Measurements from ENCODE around the gene ARFIP2. TPM values are rescaled to one million over a fixed set of nuclear protein-coding genes. Genes with fewer than 3 reads are reported as not detected.

Gene ARFIP2
- total and polyA plus RNA-seq, 10 of the 15 experiments (the other 5 are each of a cell fraction or from before 2014, with no cell fraction given), result 11.7 to 59.8 (median 48.0) TPM

GRCh38 chr11:6498544-6498943 is 17.4 kb upstream of the ARFIP2 start:
- Histone ChIP-seq H3K79me2 (ENCODE audit: control insufficient read depth, insufficient read depth, low read length) (no peaks in the 10 kb centered on the region), H3K9me3 (replicated peaks; ENCODE audit: control insufficient read depth, insufficient read depth, low read length) (no peaks in the 10 kb centered on the region), H3K9ac (ENCODE audit: control insufficient read depth, insufficient read depth, low read length) (no peak overlapping the region), H3K27me3 (replicated peaks in 1 of 2; ENCODE audit: control insufficient read depth in 2 of 2, insufficient read depth in 2 of 2, low read length in 1 of 2) (no peaks in the 10 kb centered on the region), H3K4me1 (ENCODE audit: control insufficient read depth, insufficient read depth, low read length) (no peaks in the 10 kb centered on the region), H4K20me1 (ENCODE audit: control insufficient read depth, insufficient read depth) (no peaks in the 10 kb centered on the region), H3K4me3 (no peak overlapping the region), H2AFZ (ENCODE audit: control insufficient read depth, low read depth, low read length) (no peak overlapping the region), H3K4me2 (ENCODE audit: control insufficient read depth, insufficient read depth) (no peak overlapping the region), H3K27ac (ENCODE audit: control insufficient read depth, insufficient read depth) (no peak overlapping the region), H3K36me3 (ENCODE audit: control insufficient read depth in 2 of 2, insufficient read depth in 2 of 2, low read length in 1 of 2) (peaks cover 0 to 17% of the 10 kb centered on the region in 2 experiments; a peak in 2 of 4 replicates)
- in situ Hi-C loops (cut with MboI) (no loop called here), intact Hi-C loops (cut with micrococcal nuclease; ENCODE audit: unreplicated experiment) (no loop called here)
- ChIA-PET CTCF (interaction anchor here (0.8 to 4.7 kb wide), 4 partner anchors 9 to 119 kb away, joined by 3 to 20 read pairs (median 6); no protein-coding TSS in a partner anchor), POLR2A (interaction anchor here (0.5 to 2.0 kb wide), 3 partner anchors 8 to 38 kb away, joined by 4 to 9 read pairs (median 5); partner anchors contain the start of genes ARFIP2 and TIMM10B), RAD21 (ENCODE audit: unreplicated experiment) (interaction anchor here (1.3 to 2.4 kb wide), 2 partner anchors 17 to 119 kb away, joined by 4 to 10 read pairs; partner anchors contain the start of genes ARFIP2 and TIMM10B), SMC1A (ENCODE audit: uncharacterized antibody, unreplicated experiment) (interaction anchor here (1.6 kb wide), 1 partner anchor 119 kb away, joined by 4 read pairs; no protein-coding TSS in a partner anchor)
- WGBS (ENCODE audit: insufficient coverage, insufficient replicate concordance, low lambda C conversion rate, missing lambda C conversion rate), result 98% methylated on average over 5 of the region's 5 CpGs
- DNase-seq (ENCODE audit: low read depth, low spot score) (no peak), FAIRE-seq (no peak), ATAC-seq (no peak)
- no TSS peak for BruUV-seq (replicated peaks)
- TF ChIP-seq ZBTB11 (CRISPR knock-in tag; IDR thresholded peaks at IDR 0.05) (no peak), PKNOX1 (IDR thresholded peaks at IDR 0.05) (no peak), ZNF207 (IDR thresholded peaks at IDR 0.05; ENCODE audit: borderline replicate concordance) (no peak), KAT2A (conservative IDR thresholded peaks at IDR 0.05; ENCODE audit: control insufficient read depth, low read depth, low read length) (no peak), ZNF622 (IDR thresholded peaks at IDR 0.05) (no peak), ESRRA (IDR thresholded peaks at IDR 0.05; ENCODE audit: low read length) (no peak), EP300 (IDR thresholded peaks at IDR 0.05; ENCODE audit: borderline replicate concordance in 1 of 2, control insufficient read depth in 1 of 2, low read depth in 2 of 2, low read length in 2 of 2) (no peak), SMC3 (IDR thresholded peaks at IDR 0.05; ENCODE audit: borderline replicate concordance, low read length) (no peak), CUX1 (IDR thresholded peaks at IDR 0.05; ENCODE audit: insufficient replicate concordance, low read depth, low read length) (no peak), ATF2 (IDR thresholded peaks at IDR 0.05; ENCODE audit: low read length) (no peak), TAF1 (IDR thresholded peaks at IDR 0.05; ENCODE audit: borderline replicate concordance, low read depth, low read length) (no peak), CBFB (IDR thresholded peaks at IDR 0.05; ENCODE audit: low read depth) (no peak)

Measured in GM12878 (cell line).